Measurements from ENCODE around the gene GLRX5.
"Not testable (repeated sequence)": the region's sequence is repeated elsewhere in the genome, so short reads cannot be mapped to it uniquely, and the experiment has no call there.

GLRX5 gene

DNA sequence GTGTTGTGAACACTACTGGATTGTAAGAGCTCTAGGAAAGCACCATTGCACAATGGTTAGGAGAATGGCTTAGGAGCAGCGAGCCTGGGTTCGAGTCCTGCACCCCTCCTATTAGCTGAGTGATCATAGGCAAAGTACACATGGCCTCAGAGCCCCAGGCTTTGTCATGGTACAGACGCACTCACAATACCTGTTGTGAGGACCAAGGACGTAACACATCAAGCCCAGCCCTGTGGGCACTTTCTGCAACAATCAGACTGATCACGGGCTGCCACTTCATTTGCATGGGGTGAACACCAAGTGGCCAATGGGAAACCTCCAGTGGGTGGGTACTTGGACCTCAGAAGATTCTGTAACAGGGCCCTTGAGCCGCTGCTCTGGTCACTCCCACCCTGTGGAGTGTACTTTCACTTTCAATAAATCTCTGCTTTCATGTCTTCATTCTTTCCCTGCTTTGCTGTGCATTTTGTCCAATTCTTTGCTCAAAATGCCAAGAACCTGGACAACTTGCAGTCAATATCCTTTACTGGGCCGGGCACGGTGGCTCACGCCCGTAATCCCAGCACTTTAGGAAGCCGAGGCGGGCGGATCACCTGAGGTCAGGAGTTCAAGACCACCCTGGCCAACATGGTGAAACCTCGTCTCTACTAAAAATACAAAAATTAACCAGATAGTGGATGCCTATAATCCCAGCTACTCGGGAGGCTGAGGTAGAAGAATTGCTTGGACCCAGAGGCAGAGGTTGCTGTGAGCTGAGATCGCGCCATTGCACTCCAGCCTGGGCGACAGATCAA, 28.2 kb downstream of the GLRX5 start:
- no peak for DNase-seq

DNA sequence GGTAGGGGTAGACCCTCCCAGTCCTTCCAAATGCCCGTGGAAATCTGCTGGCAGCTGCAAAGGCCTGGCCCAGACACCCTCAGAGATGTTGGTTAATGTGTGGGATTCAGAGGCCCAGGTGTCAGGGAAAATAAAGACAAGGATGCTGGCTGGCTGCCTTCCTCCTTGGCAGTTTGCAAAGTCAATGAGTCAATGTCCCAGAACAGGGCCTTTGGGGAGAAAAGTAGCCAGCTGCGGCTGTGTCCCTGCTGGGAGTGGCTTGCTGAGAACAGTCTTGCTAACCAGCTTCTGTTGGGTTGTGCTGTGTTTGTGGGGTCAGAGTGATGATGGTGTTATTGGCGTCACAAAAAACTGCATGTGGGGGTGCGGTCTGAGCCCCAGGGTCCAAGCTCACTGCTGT, 29.2 kb downstream of the GLRX5 start:
- no peak for DNase-seq

DNA sequence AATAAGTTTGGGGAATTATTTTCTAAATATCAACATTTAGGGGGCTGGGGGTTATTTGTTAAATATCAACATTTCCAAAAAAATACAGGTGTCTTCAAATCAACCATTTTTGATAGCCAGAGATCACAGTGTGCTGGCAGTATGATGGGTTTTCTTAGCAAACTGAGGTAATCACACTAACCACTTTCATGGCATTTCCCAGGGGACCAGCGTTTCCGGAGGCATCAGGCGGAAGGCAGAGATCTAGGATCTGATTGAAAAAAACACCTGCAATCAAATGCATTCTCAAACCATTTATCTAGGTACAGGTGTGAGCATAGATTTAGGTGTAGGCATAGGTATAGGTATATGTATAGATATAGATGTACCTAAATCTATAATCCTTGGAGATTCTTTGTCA, 34.6 kb downstream of the GLRX5 start:
- DNase-seq, result no peak

DNA sequence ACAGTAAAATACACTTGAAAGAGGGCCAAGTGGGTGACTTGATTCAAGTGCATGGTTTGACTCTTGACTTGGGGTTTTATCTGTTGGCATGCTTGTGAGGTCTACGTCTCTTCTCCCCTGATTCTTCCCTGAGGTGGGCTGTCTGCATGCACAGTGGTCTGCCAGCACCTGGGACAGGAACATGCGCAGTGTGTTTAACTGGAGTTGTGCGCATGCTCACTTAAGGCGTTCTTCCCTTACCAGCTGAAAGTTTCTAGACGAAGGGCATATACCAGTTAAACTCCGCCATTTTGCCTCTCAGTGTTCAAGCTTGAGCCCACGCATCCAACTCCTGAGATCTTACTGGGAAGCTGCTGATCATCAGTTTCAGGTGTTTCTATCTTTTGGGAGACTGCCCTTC, 38.5 kb downstream of the GLRX5 start:
- no peak for DNase-seq

DNA sequence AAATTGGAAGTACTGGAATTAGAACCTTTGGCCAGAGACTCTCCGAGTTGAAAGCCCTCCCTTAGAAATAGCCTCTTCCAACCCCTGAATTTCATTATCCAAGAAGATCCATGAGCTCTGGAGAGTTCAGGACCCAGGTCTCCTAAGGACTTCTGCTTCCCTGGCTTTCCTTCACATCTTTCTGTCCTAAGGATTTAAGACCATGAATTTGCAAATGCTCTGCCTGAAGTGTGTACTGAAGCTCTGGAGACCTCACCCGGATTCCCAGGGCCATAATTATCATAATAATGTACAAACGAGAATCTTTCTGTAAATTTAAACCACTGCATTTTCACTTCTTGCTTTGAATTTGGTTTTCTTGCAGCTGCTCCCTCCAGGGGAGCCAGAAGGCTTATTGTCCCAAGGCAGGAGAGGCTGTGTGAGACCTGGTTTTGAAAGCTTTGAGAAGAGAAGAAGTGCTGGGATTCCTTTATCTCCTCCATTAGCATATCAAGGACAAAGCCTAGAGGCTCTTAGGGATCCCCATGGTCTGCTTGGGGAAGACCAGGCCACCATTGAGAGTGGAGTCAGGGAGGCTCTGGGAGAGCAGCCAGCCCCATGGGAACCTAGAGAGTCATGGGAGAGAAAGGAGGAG, 41.1 kb downstream of the GLRX5 start:
- no peak for DNase-seq

DNA sequence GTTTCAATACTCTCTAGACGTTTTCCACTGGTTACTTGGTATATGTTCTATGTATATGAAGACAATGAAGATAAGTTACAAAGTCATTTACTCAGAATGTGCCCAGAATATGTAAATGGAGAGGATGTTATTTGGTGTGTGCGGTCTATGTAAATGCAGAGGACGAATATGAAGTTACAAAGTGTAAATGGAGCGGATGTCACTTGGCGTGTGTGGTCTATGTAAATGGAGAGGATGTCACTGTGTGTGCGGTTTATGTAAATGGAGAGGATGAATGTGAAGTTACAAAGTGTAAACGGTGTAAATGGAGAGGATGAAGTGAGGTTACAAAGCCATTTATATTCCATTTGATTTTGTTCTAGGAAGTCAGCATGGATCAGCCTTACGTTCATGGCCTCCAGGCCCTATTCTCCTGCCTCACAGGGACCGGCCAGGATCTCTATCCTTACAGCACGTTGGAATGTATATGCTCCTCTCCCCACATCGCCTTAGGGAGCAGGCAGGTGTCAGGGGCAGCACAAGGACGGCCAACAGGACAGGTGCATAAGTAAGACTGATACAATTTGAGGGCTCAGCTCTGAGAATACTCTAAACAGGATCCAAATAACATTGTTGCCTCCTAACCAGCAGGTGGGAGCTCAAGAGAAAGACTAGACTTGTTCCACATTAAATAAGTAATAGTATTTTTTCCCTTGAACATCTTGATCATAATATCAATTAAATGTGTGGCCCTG, 42.4 kb downstream of the GLRX5 start:
- no peak for DNase-seq

DNA sequence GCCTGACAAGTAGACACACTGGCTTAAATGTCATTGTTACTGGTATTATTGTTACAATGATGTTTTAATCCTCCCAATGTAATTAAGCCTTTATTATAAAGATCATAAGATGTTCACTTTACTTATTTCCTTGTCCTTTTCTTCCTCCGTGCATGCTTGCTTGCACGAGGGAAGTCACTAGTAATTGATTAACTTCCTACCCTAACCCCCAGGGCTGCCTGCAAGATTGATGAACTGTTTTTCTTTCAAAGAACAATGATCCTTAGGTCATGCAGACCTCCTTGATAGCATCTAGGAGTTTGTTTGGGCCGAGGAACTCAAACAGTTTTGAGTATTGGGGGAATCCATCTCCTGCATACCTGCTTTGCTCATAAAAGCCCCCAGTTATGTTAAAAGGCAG, 43.0 kb downstream of the GLRX5 start:
- no peak for DNase-seq

DNA sequence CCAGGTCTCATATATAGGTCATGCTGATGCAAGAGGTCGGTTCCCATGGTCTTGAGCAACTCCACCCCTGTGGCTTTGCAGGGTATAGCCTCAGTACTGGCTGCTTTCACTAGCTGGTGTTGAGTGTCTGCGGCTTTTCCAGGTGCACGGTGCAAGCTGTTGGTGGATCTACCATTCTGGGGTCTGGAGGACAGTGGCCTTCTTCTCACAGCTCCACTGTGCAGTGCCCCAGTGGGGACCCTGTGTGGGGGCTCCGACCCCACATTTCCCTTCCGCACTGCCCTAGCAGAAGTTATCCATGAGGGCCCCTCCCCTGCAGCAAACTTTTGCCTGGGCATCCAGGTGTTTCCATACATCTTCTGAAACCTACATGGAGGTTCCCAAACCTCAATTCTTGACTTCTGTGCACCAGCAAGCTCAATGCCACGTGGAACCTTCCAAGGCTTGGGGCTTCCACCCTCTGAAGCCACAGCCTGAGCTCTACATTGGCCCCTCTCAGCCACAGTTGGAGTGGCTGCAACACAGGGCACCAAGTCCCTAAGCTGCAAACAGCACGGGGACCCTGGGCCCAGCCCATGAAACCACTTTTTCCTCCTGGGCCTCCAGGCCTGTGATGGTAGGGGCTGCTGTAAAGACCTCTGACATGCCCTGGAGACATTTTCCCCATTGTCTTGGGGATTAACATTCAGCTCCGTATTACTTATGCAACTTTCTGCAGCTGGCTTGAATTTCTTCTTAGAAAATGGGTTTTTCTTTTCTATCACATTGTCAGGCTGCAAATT, 49.2 kb downstream of the GLRX5 start:
- not testable (repeated sequence) for DNase-seq

DNA sequence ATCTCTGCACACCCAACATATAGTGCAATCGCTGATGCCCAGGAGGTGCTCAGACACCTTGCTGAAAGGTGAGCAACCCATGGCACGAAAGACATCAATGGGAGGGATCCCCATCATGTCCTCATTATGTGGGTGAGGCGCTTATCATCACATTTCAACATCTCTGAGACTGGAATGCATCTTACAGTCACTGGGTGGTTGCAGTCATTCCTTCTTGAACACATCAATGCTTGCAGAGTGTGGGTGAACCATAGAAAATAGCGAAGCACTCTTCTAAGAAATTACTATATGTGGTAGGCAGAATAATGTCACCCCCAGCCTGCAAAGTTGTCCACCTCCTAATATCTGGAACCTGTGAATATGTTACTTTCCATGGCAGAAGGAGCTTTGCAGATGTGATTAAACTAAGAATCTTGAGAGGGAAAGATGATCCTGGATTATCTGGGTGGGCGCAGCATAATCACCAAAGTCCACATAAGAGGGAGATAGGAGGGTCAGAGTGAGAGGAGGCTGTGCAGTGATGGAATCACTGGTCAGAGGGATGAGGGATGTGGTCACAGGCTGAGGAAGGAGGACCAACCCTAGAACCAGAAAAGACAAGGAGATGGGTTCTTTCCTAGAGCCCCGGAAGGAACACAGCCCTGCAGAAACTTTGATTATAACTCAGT, 51.2 kb downstream of the GLRX5 start:
- no peak for DNase-seq

DNA sequence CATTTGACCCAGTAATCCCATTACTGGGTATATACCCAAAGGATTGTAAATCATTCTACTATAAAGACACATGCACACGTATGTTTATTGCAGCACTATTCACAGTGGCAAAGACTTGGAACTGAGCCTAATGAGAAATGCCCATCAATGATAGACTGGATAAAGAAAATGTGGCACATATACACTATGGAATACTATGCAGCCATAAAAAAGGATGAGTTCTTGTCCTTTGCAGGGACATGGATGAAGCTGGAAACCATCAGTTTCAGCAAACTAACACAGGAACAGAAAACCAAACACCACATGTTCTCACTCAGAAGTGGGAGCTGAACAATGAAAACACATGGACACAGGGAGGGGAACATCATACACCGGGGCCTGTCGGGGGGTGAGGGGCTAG, 56.3 kb downstream of the GLRX5 start:
- DNase-seq, result not testable (repeated sequence)
